Large intestine (tissue), 3 donors: ENCODE data around the gene ARHGAP40. TPM values are rescaled to one million over a fixed set of nuclear protein-coding genes. Genes with fewer than 3 reads are reported as not detected.

Experiments
- DNase-seq, 2 donors: peaks; one replicate each; pipeline versions ENCODE4 v3.0.0 to v3.0.0-alpha.2; 2013
- H3K27ac ChIP-seq: one replicate; pipeline ENCODE4 v1.5.1; 2013; ENCODE audit warnings: low read length
- H3K27me3 ChIP-seq: 2 replicates; pipeline ENCODE4 v1.6.1; 2013; ENCODE audit warnings: low read length; ENCODE audit not compliant: control insufficient read depth, insufficient read depth
- H3K36me3 ChIP-seq: 2 replicates; pipeline ENCODE4 v1.6.1; 2013; ENCODE audit warnings: low read length; ENCODE audit not compliant: control insufficient read depth, insufficient read depth
- H3K4me1 ChIP-seq: one replicate; pipeline ENCODE4 v1.6.1; 2013; ENCODE audit warnings: low read length; ENCODE audit not compliant: control insufficient read depth, insufficient read depth
- H3K4me3 ChIP-seq: one replicate; pipeline ENCODE4 v1.5.1; 2013; ENCODE audit warnings: low read length
- H3K9me3 ChIP-seq: one replicate; pipeline ENCODE4 v1.6.1; 2013; ENCODE audit warnings: mild to moderate bottlenecking, low read depth, low read length, moderate library complexity; ENCODE audit not compliant: control insufficient read depth
- WGBS: methylation state at CpG from one replicate; pipeline ENCODE4 v1.1.5; 2013; ENCODE audit warnings: low lambda C conversion rate; ENCODE audit not compliant: insufficient coverage; 5-methylcytosine and 5-hydroxymethylcytosine counted together
- polyA plus RNA-seq: library from polyadenylated mRNA; unstranded; fragments of 120-200 nt; gene quantifications from one replicate; pipeline ENCODE4 v1.2.1, GENCODE V29; 2013

Gene ARHGAP40
- polyA plus RNA-seq, 1 donor: not detected

- Histone ChIP-seq H3K9me3 (no peaks in the 10 kb centered on the region), H3K27ac (no peak overlapping the region), H3K4me3 (no peak overlapping the region), H3K4me1 (no peaks in the 10 kb centered on the region), H3K27me3 (peaks cover 20% of the 10 kb centered on the region), H3K36me3 (no peaks in the 10 kb centered on the region)
- no CpG with 5 or more reads among the region's 16 CpGs for WGBS
- DNase-seq: no peak
Observed at GRCh38 chr20:38617011-38617829, 15.6 kb downstream of the ARHGAP40 start.

DNA sequence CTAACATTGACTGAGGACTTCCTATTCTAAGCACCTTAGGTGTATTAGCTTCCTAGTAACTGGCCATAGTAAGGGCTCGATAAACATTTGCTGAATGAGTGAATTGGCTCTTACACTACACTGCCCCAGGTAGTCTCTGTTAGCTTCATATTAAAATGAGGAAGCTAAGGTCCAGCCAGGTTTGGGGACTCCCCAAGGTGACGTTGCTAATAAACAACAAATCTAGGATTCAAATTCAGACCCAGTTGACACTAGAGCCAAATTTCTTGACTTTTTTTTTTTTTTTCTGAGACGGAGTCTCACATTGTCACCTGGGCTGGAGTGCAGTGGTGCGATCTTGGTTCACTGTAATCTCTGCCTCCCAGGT lies 16.2 kb downstream of the ARHGAP40 start:
- H3K27ac ChIP-seq: no peak overlapping the region

DNA sequence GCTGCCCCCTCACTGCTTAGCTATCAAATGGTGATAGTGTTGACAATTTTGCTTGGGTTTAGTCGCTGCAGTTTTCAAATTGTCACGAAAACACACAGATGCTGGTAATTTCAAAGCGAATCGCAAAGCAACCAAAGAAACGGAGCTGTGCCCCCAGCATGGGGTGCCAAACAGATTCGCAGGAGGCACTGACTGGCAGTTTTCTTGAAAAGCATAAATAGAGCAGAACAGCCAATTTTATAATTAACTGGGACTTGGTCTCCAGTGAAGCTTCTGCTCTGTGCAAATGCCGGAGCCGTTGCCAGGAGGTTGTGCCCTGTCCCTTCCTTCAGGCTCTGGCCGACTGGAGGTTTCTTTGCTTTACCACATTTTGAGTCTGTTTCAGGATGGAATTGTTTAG lies 18.8 kb downstream of the ARHGAP40 start:
- Histone ChIP-seq H3K4me3 (no peak overlapping the region), H3K4me1 (no peaks in the 10 kb centered on the region), H3K27ac (no peak overlapping the region), H3K36me3 (no peaks in the 10 kb centered on the region), H3K27me3 (peaks cover 20% of the 10 kb centered on the region), H3K9me3 (no peaks in the 10 kb centered on the region)
- WGBS: no CpG with 5 or more reads among the region's 9 CpGs
- no peak for DNase-seq

More for the DNA sequence above, 16.2 kb downstream of the ARHGAP40 start:
- WGBS: no CpG with 5 or more reads among the region's 4 CpGs
- no peaks in the 10 kb centered on the region for H3K4me1 ChIP-seq
- no peaks in the 10 kb centered on the region for H3K36me3 ChIP-seq
- no peak overlapping the region for H3K4me3 ChIP-seq
- peaks cover 21% of the 10 kb centered on the region for H3K27me3 ChIP-seq
- DNase-seq: no peak
- no peaks in the 10 kb centered on the region for H3K9me3 ChIP-seq

- no CpG with 5 or more reads among the region's 4 CpGs for WGBS
Observed at GRCh38 chr20:38623061-38623460, 21.5 kb downstream of the ARHGAP40 start.

GRCh38 chr20:38624084-38624483 lies 22.5 kb downstream of the ARHGAP40 start:
- Histone ChIP-seq H3K27me3 (peaks cover 8% of the 10 kb centered on the region), H3K27ac (no peak overlapping the region), H3K4me1 (no peaks in the 10 kb centered on the region), H3K9me3 (no peaks in the 10 kb centered on the region), H3K4me3 (no peak overlapping the region), H3K36me3 (no peaks in the 10 kb centered on the region)
- WGBS: no CpG with 5 or more reads among the region's 2 CpGs
- no peak for DNase-seq

More at GRCh38 chr20:38623061-38623460, 21.5 kb downstream of the ARHGAP40 start:
- no peak overlapping the region for H3K4me3 ChIP-seq
- H3K36me3 ChIP-seq: no peaks in the 10 kb centered on the region
- no peaks in the 10 kb centered on the region for H3K9me3 ChIP-seq
- peaks cover 13% of the 10 kb centered on the region for H3K27me3 ChIP-seq
- H3K4me1 ChIP-seq: no peaks in the 10 kb centered on the region
- H3K27ac ChIP-seq: no peak overlapping the region
- no peak for DNase-seq

- H3K4me1 ChIP-seq: no peaks in the 10 kb centered on the region
- DNase-seq: no peak
- no peak overlapping the region for H3K4me3 ChIP-seq
- H3K9me3 ChIP-seq: no peaks in the 10 kb centered on the region
- no peaks in the 10 kb centered on the region for H3K36me3 ChIP-seq
- peaks cover 5% of the 10 kb centered on the region for H3K27me3 ChIP-seq
- H3K27ac ChIP-seq: no peak overlapping the region
Observed at GRCh38 chr20:38625896-38626295, 24.3 kb downstream of the ARHGAP40 start.

- no CpG with 5 or more reads among the region's 10 CpGs for WGBS
- no peak for DNase-seq
- no peaks in the 10 kb centered on the region for H3K4me1 ChIP-seq
Observed at GRCh38 chr20:38626921-38627659, 25.5 kb downstream of the ARHGAP40 start.

GRCh38 chr20:38628580-38629470 lies 27.2 kb downstream of the ARHGAP40 start:
- no peaks in the 10 kb centered on the region for H3K27me3 ChIP-seq
- H3K27ac ChIP-seq: no peak overlapping the region
- no peaks in the 10 kb centered on the region for H3K36me3 ChIP-seq
- 100% methylated on average over 1 of the region's 9 CpGs for WGBS
- H3K4me3 ChIP-seq: no peak overlapping the region
- no peak for DNase-seq
- no peaks in the 10 kb centered on the region for H3K9me3 ChIP-seq
- H3K4me1 ChIP-seq: no peaks in the 10 kb centered on the region

More at GRCh38 chr20:38626921-38627659, 25.5 kb downstream of the ARHGAP40 start:
- Histone ChIP-seq H3K36me3 (no peaks in the 10 kb centered on the region), H3K9me3 (no peaks in the 10 kb centered on the region), H3K4me3 (no peak overlapping the region), H3K27ac (no peak overlapping the region), H3K27me3 (peaks cover 2% of the 10 kb centered on the region)

DNA sequence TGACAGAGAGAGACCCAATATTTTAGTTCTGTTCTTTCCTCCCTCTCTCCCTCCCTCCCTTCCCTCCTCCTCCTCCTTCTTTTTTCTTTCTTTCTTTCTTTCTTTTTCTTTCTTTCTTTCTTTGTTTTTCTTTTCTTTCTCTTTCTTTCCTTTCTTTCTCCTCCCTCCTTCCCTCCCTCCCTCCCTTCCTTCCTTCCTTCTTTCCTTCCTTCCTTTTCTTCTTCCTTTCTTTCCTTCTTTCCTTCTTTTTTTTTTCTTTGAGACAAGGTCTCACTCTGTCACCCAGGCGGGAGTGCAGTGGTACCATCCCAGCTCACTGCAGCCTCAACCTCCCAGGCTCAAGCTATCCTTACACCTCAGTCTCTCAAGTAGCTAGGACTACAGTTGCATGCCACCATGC lies 28.4 kb downstream of the ARHGAP40 start:
- no peak for DNase-seq
- no peaks in the 10 kb centered on the region for H3K9me3 ChIP-seq
- H3K4me1 ChIP-seq: no peaks in the 10 kb centered on the region
- no peaks in the 10 kb centered on the region for H3K27me3 ChIP-seq
- H3K27ac ChIP-seq: no peak overlapping the region
- no peak overlapping the region for H3K4me3 ChIP-seq
- 83% methylated on average over 1 of the region's 1 CpG for WGBS
- H3K36me3 ChIP-seq: no peaks in the 10 kb centered on the region

DNA sequence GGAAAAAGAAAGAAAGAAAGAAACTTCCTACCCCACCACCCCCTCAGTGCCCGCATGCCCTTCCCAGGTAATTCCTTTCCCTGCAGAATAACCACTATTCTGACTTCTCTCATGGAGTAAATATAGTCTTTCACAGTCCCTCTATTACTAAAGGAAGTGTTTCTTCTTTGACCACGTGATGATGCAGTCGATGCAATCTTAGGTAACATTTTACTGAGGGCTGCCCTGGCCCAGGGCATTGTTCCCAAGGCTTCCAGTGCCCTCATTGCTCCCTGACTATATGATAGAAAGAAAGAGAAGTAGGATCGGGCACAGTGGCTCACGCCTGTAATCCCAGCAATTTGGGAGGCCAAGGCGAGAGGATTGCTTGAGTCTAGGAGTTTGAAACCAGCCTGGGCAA lies 29.1 kb downstream of the ARHGAP40 start:
- WGBS: no CpG with 5 or more reads among the region's 6 CpGs

More for the DNA sequence above, 29.1 kb downstream of the ARHGAP40 start:
- Histone ChIP-seq H3K9me3 (no peaks in the 10 kb centered on the region), H3K4me3 (no peak overlapping the region), H3K27me3 (no peaks in the 10 kb centered on the region), H3K36me3 (no peaks in the 10 kb centered on the region), H3K27ac (no peak overlapping the region), H3K4me1 (no peaks in the 10 kb centered on the region)
- no peak for DNase-seq
